Loucy (cell line): ENCODE results near the gene ETV3.

Experiments used
- H2AFZ ChIP-seq: fragments of 200-600 bp; sonication (generic); 2 replicates; pipeline ENCODE4 v1.6.0; 2016; ENCODE audit warnings: antibody characterized with exemption, mild to moderate bottlenecking, low read length, moderate library complexity
- H3F3A ChIP-seq: fragments of 200-600 bp; 2 replicates; pipeline ENCODE4 v1.6.0; 2016; ENCODE audit warnings: antibody characterized with exemption, low read depth, mild to moderate bottlenecking
- H3K27me3 ChIP-seq: fragments of 200-600 bp; sonication (generic); 2 replicates; pipeline ENCODE4 v1.6.1; 2014; ENCODE audit warnings: low read length, mild to moderate bottlenecking; ENCODE audit not compliant: insufficient read depth, poor library complexity, severe bottlenecking
- H3K36me3 ChIP-seq: fragments of 200-600 bp; sonication (generic); 2 replicates; pipeline ENCODE4 v1.6.1; 2016; ENCODE audit warnings: low read length; ENCODE audit not compliant: insufficient read depth
- H3K4me1 ChIP-seq: fragments of 200-600 bp; sonication (generic); 2 replicates; pipeline ENCODE4 v1.5.1; 2014; ENCODE audit warnings: low read length, mild to moderate bottlenecking; ENCODE audit not compliant: insufficient read depth, poor library complexity, severe bottlenecking
- H3K4me2 ChIP-seq: fragments of 200-600 bp; sonication (generic); 2 replicates; pipeline ENCODE4 v1.6.0; 2014; ENCODE audit warnings: antibody characterized with exemption, low read length, low read depth, mild to moderate bottlenecking; ENCODE audit not compliant: poor library complexity, severe bottlenecking
- H3K4me3 ChIP-seq: fragments of 200-600 bp; sonication (generic); 2 replicates; pipeline ENCODE4 v1.5.1; 2014; ENCODE audit warnings: low read length, mild to moderate bottlenecking, mixed read lengths; ENCODE audit not compliant: poor library complexity, severe bottlenecking
- H3K79me2 ChIP-seq: fragments of 200-600 bp; sonication (generic); 2 replicates; pipeline ENCODE4 v1.6.1; 2014; ENCODE audit warnings: low read length; ENCODE audit not compliant: insufficient read depth
- H3K9ac ChIP-seq: fragments of 200-600 bp; sonication (generic); 2 replicates; pipeline ENCODE4 v1.6.0; 2014; ENCODE audit warnings: mild to moderate bottlenecking, low read depth, low read length, moderate library complexity; ENCODE audit not compliant: poor library complexity, severe bottlenecking
- H3K9me2 ChIP-seq: fragments of 200-600 bp; sonication (generic); replicated peaks from 2 replicates; pipeline ENCODE4 v1.6.1; 2016; ENCODE audit warnings: low read depth, low read length, mixed read lengths
- H3K9me3 ChIP-seq: fragments of 200-600 bp; sonication (generic); 2 replicates; pipeline ENCODE4 v1.6.1; 2014; ENCODE audit warnings: mild to moderate bottlenecking, antibody characterized with exemption, low read length, low read depth; ENCODE audit not compliant: insufficient read depth
- H4K20me1 ChIP-seq: fragments of 200-600 bp; sonication (generic); 2 replicates; pipeline ENCODE4 v1.6.0; 2014; ENCODE audit warnings: antibody characterized with exemption, low read length, mild to moderate bottlenecking; ENCODE audit not compliant: insufficient read depth, poor library complexity, severe bottlenecking
- EZH2phosphoT487 ChIP-seq: fragments of 200-600 bp; IDR thresholded peaks from 2 replicates; pipeline ENCODE4 v1.6.1; 2018; ENCODE audit warnings: antibody characterized with exemption, mild to moderate bottlenecking, moderate library complexity, borderline replicate concordance
- TF ChIP-seq, protein P1 (sequence below): fragments of 200-600 bp; sonication (generic); conservative IDR thresholded peaks from 2 replicates; pipeline ENCODE4 v1.5.1; 2014; ENCODE audit warnings: mild to moderate bottlenecking, antibody characterized with exemption, low read length

Gene ETV3

DNA sequence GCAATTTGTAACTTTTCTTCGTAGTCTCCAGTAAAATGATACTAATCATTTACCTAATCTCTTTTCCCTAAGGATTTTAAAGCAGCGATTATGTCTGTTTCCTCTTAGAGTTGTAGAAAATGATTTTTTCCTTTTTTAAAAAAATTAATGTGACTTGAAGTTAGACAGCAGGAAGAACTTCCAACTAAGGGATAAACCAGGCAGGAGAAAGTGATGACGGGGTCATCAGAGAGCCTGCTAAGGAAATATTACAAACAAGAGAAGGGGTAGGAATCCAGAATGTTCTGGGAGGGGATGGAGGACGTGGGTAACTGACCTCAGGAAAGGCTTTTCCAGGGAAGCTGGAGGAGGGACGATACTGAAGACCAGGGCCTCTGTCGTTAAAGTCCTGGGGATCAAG lies 29.7 kb downstream of the ETV3 start:
- Histone ChIP-seq H3K4me1 (no peaks in the 10 kb centered on the region), H4K20me1 (no peaks in the 10 kb centered on the region), H3K79me2 (no peaks in the 10 kb centered on the region), H3K9ac (no peak overlapping the region), H3F3A (no peaks in the 10 kb centered on the region), H2AFZ (no peak overlapping the region), H3K4me3 (no peak overlapping the region), H3K36me3 (no peaks in the 10 kb centered on the region), H3K27me3 (no peaks in the 10 kb centered on the region), H3K9me3 (no peaks in the 10 kb centered on the region), H3K4me2 (no peak overlapping the region), H3K9me2 (no peaks in the 10 kb centered on the region)
- TF ChIP-seq EZH2phosphoT487, result no peak
- TF ChIP-seq, protein P1, sequence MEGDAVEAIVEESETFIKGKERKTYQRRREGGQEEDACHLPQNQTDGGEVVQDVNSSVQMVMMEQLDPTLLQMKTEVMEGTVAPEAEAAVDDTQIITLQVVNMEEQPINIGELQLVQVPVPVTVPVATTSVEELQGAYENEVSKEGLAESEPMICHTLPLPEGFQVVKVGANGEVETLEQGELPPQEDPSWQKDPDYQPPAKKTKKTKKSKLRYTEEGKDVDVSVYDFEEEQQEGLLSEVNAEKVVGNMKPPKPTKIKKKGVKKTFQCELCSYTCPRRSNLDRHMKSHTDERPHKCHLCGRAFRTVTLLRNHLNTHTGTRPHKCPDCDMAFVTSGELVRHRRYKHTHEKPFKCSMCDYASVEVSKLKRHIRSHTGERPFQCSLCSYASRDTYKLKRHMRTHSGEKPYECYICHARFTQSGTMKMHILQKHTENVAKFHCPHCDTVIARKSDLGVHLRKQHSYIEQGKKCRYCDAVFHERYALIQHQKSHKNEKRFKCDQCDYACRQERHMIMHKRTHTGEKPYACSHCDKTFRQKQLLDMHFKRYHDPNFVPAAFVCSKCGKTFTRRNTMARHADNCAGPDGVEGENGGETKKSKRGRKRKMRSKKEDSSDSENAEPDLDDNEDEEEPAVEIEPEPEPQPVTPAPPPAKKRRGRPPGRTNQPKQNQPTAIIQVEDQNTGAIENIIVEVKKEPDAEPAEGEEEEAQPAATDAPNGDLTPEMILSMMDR, result no peak

- Histone ChIP-seq H3F3A (no peaks in the 10 kb centered on the region), H3K79me2 (no peaks in the 10 kb centered on the region), H3K27me3 (no peaks in the 10 kb centered on the region), H3K36me3 (no peaks in the 10 kb centered on the region), H2AFZ (no peak overlapping the region), H3K9me2 (no peaks in the 10 kb centered on the region), H3K9me3 (no peaks in the 10 kb centered on the region), H3K4me1 (no peaks in the 10 kb centered on the region), H3K4me2 (no peak overlapping the region), H4K20me1 (no peaks in the 10 kb centered on the region), H3K4me3 (no peak overlapping the region), H3K9ac (no peak overlapping the region)
- TF ChIP-seq, protein P1, result no peak
- TF ChIP-seq EZH2phosphoT487, result no peak
Observed at GRCh38 chr1:157107702-157108101, 30.5 kb downstream of the ETV3 start.

DNA sequence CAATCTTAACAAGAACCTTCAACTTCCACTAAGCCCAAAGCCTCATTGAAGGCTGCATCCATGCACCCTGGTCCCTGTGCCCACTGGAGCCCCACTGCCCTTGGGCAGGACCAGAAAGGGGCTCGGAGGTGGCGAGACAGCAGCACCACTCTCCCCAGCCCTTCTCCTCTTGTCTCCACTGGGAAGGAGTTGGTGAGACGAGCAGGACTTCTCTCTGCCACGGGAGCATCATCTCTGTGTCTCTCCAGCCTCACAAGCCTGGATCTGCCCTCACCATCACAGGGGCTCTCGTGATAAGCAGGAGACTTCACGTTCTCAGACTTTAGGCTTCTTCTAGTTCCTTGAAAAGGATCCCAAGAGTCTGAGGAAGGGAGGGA lies 31.4 kb downstream of the ETV3 start:
- Histone ChIP-seq H3K36me3 (no peaks in the 10 kb centered on the region), H3K4me1 (no peaks in the 10 kb centered on the region), H3K4me2 (no peak overlapping the region), H3K9ac (no peak overlapping the region), H3K27me3 (no peaks in the 10 kb centered on the region), H4K20me1 (no peaks in the 10 kb centered on the region), H3K9me3 (no peaks in the 10 kb centered on the region), H2AFZ (no peak overlapping the region; the same call in 1 of the 2 replicates), H3K4me3 (no peak overlapping the region), H3K9me2 (no peaks in the 10 kb centered on the region), H3K79me2 (no peaks in the 10 kb centered on the region), H3F3A (no peaks in the 10 kb centered on the region)
- TF ChIP-seq, protein P1, result no peak
- no peak for TF ChIP-seq EZH2phosphoT487
